ENCODE measurements around the gene MSRB3. TPM values are rescaled to one million over a fixed set of nuclear protein-coding genes. Genes with fewer than 3 reads are reported as not detected.

Gene MSRB3
- total RNA-seq, 1 donor from 2014 or later: 3.9 TPM

- DNase-seq: no peak
Measured at GRCh38 chr12:65500091-65500900, 221.8 kb downstream of the MSRB3 start.

DNA sequence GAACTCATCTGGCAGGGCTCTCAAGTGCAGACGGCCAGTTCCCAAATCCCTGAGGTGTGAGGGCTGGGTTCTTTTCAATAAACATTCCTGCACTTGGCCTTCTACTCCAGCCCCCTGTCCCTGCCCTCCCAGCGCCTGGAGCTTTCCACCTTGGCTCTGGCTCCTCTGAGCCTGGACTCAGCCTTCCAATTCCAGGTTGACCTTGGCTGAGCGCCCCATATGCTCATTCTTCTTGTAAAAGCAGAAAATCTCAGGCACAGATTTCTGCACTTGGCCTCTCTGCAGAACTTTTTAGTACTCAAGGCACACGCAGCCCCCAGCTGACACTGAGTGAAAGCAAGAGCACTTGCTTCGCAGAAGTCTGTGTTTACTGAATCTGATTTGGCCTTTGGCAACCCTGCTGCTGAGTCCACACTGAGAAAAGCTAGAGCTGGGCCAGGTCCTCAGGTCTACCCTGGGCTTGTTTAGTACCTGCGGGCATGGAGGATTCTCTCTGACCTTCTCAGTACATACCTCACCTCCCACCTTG lies 222.7 kb downstream of the MSRB3 start:
- no peak for DNase-seq

DNA sequence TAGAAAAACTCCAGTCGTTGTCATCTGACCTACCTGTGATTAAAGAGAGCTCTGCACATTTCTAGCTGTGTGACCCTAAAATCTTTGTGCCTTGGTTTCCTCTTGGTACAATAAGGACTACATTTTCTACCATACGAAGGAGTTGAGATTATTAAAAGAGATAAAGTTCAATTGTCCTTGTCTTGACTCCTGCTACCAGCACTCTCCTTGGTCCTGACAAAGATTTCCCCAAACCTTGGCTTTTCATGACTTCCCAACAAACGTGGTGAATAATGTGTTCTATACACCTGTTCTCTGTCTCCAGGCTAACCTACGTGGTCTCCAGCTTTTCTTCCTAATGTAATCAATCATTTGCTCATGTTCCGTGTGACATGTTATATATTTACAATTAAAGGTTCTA lies 223.5 kb downstream of the MSRB3 start:
- DNase-seq: no peak

- DNase-seq: no peak
Measured at GRCh38 chr12:65504417-65504816, 225.9 kb downstream of the MSRB3 start.

DNA sequence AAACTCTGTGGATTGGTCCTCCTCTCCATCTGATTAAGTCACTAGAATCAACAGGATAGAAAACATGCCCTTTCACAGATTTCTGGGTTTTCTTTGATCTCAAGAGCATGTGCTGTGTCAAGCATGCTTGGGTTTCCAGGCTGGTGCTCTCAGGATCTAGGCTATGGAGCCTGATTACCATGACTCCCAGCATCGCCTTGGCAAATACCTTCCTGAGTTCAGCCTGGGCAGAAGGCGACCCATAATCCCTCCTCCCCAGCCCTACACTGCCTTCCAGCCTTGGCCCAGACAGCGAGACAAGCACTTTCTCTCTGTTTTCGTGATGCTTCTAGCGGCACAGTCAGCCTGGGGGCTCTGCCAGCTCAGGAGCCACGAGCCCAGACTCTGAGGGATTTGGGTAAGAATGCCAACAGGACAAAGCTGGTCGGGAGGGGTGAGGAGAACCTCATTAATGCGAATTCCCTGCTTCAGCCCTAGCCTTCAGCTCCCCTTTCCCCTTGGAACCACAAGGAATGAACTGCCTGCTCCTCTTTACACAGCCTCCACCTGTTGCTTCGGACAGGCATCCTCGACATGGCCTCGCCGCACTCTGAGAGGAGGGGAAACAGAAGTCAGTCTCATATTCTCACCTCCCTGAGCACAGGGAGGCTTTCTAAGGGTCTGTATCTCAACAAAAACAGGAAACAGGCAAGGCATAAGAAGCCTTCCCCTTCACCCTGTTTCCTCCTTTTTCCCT lies 227.1 kb downstream of the MSRB3 start:
- no peak for DNase-seq

DNA sequence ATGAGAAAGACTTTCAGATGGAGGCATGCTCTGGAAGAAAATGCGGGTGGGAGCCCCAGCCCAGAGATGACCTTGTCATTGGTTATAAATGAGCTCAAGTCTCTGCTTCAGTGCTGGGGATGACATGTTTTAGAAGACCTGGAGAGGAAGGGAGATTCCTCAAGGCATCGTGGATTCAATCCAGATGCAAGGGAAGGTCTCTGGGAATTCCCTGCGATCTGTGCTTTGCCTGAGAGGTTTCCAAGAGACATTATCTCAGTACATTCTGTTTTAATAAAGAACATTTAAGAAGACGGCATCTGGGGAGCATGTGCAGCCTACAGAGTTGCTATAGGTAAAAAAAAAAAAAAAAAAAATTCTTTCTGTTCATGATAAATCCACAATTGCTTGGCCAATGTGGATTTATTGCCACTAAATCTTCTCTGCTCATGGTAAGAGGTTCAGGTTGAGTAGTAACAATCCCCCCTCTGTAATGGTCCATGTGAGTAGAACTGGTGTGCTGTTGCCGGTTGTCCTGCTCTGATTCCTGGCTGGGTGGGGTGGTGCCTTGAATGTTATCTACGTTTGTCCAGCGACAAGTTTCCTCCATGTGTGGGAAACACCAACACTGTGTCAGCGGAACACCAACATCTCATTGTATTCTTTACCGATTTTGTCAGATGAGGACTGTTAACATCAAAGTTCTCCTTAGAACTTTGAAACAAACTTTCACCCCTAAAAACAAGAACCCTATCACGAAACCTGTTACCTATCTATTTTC lies 230.0 kb downstream of the MSRB3 start:
- DNase-seq: no peak

DNA sequence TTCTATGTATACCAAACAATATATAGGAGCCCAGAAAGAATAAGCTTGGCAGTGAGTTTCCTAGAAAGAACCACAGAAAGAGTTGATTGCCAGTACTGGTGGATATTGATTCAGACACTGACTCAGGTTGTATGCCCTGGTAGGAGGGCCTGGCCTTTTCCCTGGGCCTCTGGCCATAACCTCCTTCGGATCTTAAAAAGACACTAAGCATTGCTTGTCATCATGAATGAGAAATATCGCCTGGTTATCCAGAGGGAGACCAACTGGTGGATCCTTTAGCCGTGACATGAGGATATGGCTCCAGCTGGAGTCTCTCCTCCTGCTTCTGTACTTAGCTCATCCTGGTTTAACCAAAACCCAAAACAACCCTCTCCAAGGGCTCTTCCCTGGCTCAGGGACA lies 231.5 kb downstream of the MSRB3 start:
- DNase-seq: no peak

DNA sequence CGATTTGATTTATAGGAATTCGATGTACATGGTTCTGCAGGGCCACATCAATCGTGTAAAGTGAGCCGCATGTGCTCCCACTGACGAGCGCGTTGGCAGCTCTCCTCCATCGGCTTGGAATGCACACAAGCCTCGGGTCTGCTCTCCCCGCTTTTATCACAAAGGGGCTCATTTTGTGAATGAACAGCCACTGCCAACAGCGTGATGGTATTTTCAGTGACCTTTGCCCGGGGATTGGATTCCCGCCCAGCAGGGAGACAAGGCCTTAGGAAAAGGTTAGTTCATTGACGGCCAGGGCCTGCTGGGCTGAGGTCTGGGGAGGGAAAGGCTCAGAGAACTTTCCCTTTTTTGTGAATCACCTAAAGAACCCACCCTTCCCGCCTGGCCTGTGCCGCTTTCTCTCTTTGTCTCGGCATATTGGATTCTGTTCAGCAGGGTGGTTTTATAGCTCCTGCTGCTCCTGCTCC lies 232.1 kb downstream of the MSRB3 start:
- no peak for DNase-seq

- DNase-seq: no peak
Measured at GRCh38 chr12:65511134-65511834, 232.8 kb downstream of the MSRB3 start.

DNA sequence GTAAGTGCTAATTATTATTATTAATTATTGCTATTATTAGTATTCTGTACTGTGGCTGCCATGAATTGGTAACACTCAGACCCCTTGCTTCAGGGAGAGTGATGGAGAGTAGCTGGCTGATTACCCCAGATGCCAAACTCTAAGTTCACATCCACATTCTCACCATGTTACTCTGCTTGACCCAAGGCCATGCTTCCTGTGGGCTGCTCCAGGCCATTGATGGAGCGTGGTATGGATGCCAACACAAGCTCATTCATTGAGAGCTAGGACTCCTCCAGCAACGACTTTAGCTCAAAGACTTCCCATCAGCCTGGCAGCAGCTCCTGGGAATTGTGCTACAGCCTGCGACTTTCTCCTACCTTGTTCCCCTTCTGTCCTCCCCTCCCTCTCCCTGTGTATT lies 233.4 kb downstream of the MSRB3 start:
- no peak for DNase-seq

Other genes starting within 250 kb of the MSRB3 start
- gene WIF1, start 157.4 kb upstream of the MSRB3 start, total RNA-seq: 4.1 TPM
- 89.8 TPM for gene LEMD3, start 109.1 kb upstream of the MSRB3 start, total RNA-seq